Superior temporal gyrus (tissue), 1 donor: ENCODE data around the gene PRRX1.

Source experiments
- DNase-seq: peaks from one replicate; pipeline ENCODE4 v3.0.0-alpha.2; 2016; ENCODE audit errors: extremely low spot score

Gene PRRX1

GRCh38 chr1:170664828-170665612 lies 1.1 kb downstream of the PRRX1 start:
- no peak for DNase-seq

- no peak for DNase-seq
Observed at GRCh38 chr1:170665629-170666028, 1.7 kb downstream of the PRRX1 start.

GRCh38 chr1:170666541-170667254 lies 2.8 kb downstream of the PRRX1 start:
- no peak for DNase-seq

- DNase-seq: no peak
Observed at GRCh38 chr1:170668209-170669106, 4.5 kb downstream of the PRRX1 start.

- DNase-seq: no peak
Observed at GRCh38 chr1:170669107-170669445, 5.1 kb downstream of the PRRX1 start.

GRCh38 chr1:170669586-170670530 lies 5.9 kb downstream of the PRRX1 start:
- DNase-seq: no peak

GRCh38 chr1:170670802-170671628 lies 7.1 kb downstream of the PRRX1 start:
- DNase-seq: peak; percentile 46

- no peak for DNase-seq
Observed at GRCh38 chr1:170671629-170671963, 7.7 kb downstream of the PRRX1 start.

- DNase-seq: no peak
Observed at GRCh38 chr1:170672316-170672715, 8.4 kb downstream of the PRRX1 start.

GRCh38 chr1:170674239-170674638 lies 10.3 kb downstream of the PRRX1 start:
- no peak for DNase-seq

- DNase-seq: no peak
Observed at GRCh38 chr1:170674986-170675385, 11.1 kb downstream of the PRRX1 start.

- no peak for DNase-seq
Observed at GRCh38 chr1:170675865-170676264, 11.9 kb downstream of the PRRX1 start.

- no peak for DNase-seq
Observed at GRCh38 chr1:170676628-170677027, 12.7 kb downstream of the PRRX1 start.

GRCh38 chr1:170678027-170678600 lies 14.2 kb downstream of the PRRX1 start:
- no peak for DNase-seq

- no peak for DNase-seq
Observed at GRCh38 chr1:170680428-170680827, 16.5 kb downstream of the PRRX1 start.

- no peak for DNase-seq
Observed at GRCh38 chr1:170682169-170682568, 18.2 kb downstream of the PRRX1 start.

GRCh38 chr1:170682809-170683208 lies 18.9 kb downstream of the PRRX1 start:
- DNase-seq: no peak

GRCh38 chr1:170685166-170685565 lies 21.2 kb downstream of the PRRX1 start:
- DNase-seq: no peak

GRCh38 chr1:170686291-170686690 lies 22.4 kb downstream of the PRRX1 start:
- no peak for DNase-seq

- DNase-seq: no peak
Observed at GRCh38 chr1:170687621-170688020, 23.7 kb downstream of the PRRX1 start.
